ENCODE results near the gene DLGAP1.

The DLGAP1 gene

DNA sequence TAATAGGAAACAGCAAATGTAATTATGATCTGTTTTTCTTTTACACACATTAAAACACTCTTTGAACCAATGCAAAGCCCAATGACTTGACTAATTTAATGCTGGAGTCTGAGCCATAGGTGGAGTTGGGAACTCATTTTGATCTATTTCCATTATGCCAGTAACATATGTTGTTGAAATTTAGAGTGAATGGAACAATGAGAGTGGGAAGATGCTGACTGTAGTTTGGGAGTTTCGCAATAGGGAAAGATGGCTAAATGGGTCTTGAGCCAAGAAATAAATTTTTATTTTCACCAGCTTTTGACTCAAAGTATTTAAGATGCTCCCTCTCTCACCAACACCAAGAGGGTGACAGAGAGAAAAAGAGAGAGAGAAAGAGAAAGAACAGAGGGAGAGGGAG lies 246.7 kb downstream of the DLGAP1 start:
- ChIA-PET POLR2A (no interaction called here), CTCF (no interaction called here)
- no peak for DNase-seq (ENCODE audit: extremely low spot score)
- TF ChIP-seq SP1 (IDR thresholded peaks at IDR 0.05) (no peak), SUZ12 (IDR thresholded peaks at IDR 0.05) (no peak), TARDBP (IDR thresholded peaks at IDR 0.05) (no peak), ARNT (IDR thresholded peaks at IDR 0.05) (no peak), HDGF (IDR thresholded peaks at IDR 0.05; ENCODE audit: borderline replicate concordance) (no peak), LEF1 (IDR thresholded peaks at IDR 0.05; ENCODE audit: borderline replicate concordance) (no peak)

DNA sequence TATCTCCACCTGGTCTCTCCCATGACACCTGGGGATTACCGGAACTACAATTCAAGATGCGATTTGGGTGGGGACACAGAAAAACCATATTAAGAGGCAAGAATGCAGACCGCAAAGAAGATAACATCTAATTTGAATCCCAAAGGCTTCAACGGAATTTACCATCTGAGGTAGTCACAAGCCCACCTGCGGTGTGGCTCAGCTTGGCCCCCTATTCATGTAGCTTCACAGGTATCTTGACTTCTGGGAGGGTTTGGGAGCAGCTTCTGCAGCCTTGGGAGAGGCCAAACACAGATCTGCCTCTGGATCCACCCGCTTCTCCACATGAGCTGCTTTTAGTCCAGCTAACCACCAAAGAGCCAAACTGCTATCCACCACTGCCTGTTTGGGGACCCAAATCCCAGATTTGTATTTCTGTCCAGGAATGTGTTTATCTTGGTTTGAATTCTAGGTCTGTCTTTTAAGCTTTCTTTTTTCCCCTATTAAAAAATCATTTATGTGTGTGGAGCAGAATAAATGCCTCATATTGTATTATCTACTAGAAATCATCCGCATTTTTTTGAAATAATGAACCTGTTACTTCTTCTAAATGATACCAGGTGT lies 247.6 kb downstream of the DLGAP1 start:
- no peak for DNase-seq (ENCODE audit: extremely low spot score)
- CTCF ChIA-PET: no interaction called here
- TF ChIP-seq ZNF384 (IDR thresholded peaks at IDR 0.05) (no peak), FOXM1 (IDR thresholded peaks at IDR 0.05; ENCODE audit: borderline replicate concordance) (no peak), LEF1 (IDR thresholded peaks at IDR 0.05; ENCODE audit: borderline replicate concordance) (no peak), FOXA1 (IDR thresholded peaks at IDR 0.05) (no peak), FOXK2 (IDR thresholded peaks at IDR 0.05) (no peak), L3MBTL2 (conservative IDR thresholded peaks at IDR 0.05) (no peak), TARDBP (IDR thresholded peaks at IDR 0.05) (no peak), SP1 (IDR thresholded peaks at IDR 0.05) (no peak)
- TF ChIP-seq, protein P1, sequence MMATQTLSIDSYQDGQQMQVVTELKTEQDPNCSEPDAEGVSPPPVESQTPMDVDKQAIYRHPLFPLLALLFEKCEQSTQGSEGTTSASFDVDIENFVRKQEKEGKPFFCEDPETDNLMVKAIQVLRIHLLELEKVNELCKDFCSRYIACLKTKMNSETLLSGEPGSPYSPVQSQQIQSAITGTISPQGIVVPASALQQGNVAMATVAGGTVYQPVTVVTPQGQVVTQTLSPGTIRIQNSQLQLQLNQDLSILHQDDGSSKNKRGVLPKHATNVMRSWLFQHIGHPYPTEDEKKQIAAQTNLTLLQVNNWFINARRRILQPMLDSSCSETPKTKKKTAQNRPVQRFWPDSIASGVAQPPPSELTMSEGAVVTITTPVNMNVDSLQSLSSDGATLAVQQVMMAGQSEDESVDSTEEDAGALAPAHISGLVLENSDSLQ (IDR thresholded peaks at IDR 0.05): no peak
- POLR2A ChIA-PET: no interaction called here

DNA sequence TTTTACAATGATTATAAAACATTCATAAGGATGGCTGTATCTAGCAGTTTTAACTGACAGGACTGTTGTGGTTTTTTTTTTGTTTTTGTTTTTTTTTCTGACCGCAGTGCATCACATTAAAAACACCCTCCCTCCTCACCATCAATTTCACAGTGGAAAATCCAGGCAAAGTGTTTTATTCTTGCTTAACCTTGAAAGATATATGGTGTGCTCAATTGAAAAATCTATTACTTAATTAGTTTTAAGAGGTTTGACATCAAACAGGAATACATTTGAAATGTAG lies 250.7 kb downstream of the DLGAP1 start:
- POLR2A ChIA-PET: no interaction called here
- CTCF ChIA-PET: no interaction called here
- TF ChIP-seq HDGF (IDR thresholded peaks at IDR 0.05; ENCODE audit: borderline replicate concordance) (no peak), ZNF384 (IDR thresholded peaks at IDR 0.05) (no peak), ARNT (IDR thresholded peaks at IDR 0.05) (no peak), SUZ12 (IDR thresholded peaks at IDR 0.05) (no peak), SP1 (IDR thresholded peaks at IDR 0.05) (no peak), LEF1 (IDR thresholded peaks at IDR 0.05; ENCODE audit: borderline replicate concordance) (no peak), CTBP1 (IDR thresholded peaks at IDR 0.05; ENCODE audit: borderline replicate concordance) (no peak), ELF4 (IDR thresholded peaks at IDR 0.05) (no peak), L3MBTL2 (conservative IDR thresholded peaks at IDR 0.05) (no peak), FOXK2 (IDR thresholded peaks at IDR 0.05) (no peak), BHLHE40 (IDR thresholded peaks at IDR 0.05; ENCODE audit: borderline replicate concordance) (no peak), FOXA1 (IDR thresholded peaks at IDR 0.05) (no peak), TARDBP (IDR thresholded peaks at IDR 0.05) (no peak), NFRKB (IDR thresholded peaks at IDR 0.05) (no peak)
- TF ChIP-seq, protein P1 (IDR thresholded peaks at IDR 0.05): no peak
- DNase-seq (ENCODE audit: extremely low spot score): no peak

DNA sequence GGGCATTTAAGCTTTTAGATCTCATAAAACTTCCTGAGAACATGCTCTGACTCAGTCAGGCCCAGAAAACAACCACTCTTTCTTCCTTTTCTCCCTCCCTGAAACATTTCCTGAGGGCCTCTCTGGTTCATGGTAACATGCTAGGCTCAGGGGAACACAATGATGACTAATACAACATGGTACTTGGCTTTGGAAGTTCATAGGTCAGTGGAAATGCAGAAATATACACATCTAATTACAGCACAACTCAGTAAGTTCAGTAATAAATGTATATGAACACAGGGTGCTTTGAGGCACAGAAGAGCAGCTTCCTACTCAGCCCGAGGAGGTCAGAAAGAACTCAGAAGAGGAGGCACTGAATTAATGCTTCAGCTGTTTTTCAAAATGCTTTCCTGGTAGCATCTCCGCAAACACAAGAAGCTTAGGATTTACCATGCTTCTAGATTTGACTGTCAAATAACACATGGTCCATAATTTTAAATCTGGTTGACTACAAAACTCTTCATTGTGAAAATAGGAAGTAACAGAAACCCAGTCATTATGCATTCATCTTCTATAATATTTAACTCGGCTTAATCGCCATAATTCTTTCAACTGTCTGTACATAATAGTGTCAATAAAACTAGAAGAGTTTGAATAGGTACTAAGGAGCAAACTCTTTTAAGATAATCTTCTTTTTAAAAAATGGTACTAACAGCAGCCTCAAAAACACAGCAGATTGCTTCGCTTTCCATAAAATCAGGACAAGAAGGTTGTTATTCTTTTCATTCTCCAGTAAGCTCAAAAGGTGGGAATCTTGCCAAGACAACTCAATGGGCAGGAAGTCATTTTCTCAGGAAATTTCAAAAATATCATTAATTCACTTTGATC lies 251.3 kb downstream of the DLGAP1 start:
- ChIA-PET POLR2A (no interaction called here), CTCF (no interaction called here)
- TF ChIP-seq ELF4 (IDR thresholded peaks at IDR 0.05) (no peak), SP1 (IDR thresholded peaks at IDR 0.05) (no peak), FOXK2 (IDR thresholded peaks at IDR 0.05) (no peak), HDGF (IDR thresholded peaks at IDR 0.05; ENCODE audit: borderline replicate concordance) (no peak), ARNT (IDR thresholded peaks at IDR 0.05) (no peak), ZNF384 (IDR thresholded peaks at IDR 0.05) (no peak), NFRKB (IDR thresholded peaks at IDR 0.05) (no peak), SUZ12 (IDR thresholded peaks at IDR 0.05) (no peak), TARDBP (IDR thresholded peaks at IDR 0.05) (no peak), L3MBTL2 (conservative IDR thresholded peaks at IDR 0.05) (no peak), FOXM1 (IDR thresholded peaks at IDR 0.05; ENCODE audit: borderline replicate concordance) (no peak), BHLHE40 (IDR thresholded peaks at IDR 0.05; ENCODE audit: borderline replicate concordance) (no peak), LEF1 (IDR thresholded peaks at IDR 0.05; ENCODE audit: borderline replicate concordance) (no peak), CTBP1 (IDR thresholded peaks at IDR 0.05; ENCODE audit: borderline replicate concordance) (no peak), FOXA1 (IDR thresholded peaks at IDR 0.05) (no peak)
- TF ChIP-seq, protein P1 (IDR thresholded peaks at IDR 0.05): no peak
- DNase-seq (ENCODE audit: extremely low spot score): no peak

DNA sequence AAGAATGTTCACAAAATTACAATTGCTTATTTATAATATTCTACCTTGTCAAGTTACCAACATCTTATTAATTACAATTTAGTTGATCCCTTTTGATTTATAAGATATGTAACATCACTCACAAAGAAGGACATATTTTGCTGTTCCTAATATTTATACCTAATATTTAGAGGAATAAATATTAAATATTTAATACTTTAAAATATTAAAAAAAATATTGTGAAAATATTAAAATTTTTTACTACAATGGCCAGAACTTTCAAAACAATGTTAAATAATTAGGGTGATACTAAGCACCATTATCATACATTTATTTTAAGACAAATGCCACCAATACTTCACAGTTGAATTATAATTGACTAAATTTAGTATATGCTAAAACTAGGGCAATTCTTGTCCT lies 254.7 kb downstream of the DLGAP1 start:
- TF ChIP-seq LEF1 (IDR thresholded peaks at IDR 0.05; ENCODE audit: borderline replicate concordance) (no peak), FOXK2 (IDR thresholded peaks at IDR 0.05) (no peak), ZNF384 (IDR thresholded peaks at IDR 0.05) (no peak)
- POLR2A ChIA-PET: no interaction called here
- DNase-seq (ENCODE audit: extremely low spot score): no peak
- CTCF ChIA-PET: no interaction called here

DNA sequence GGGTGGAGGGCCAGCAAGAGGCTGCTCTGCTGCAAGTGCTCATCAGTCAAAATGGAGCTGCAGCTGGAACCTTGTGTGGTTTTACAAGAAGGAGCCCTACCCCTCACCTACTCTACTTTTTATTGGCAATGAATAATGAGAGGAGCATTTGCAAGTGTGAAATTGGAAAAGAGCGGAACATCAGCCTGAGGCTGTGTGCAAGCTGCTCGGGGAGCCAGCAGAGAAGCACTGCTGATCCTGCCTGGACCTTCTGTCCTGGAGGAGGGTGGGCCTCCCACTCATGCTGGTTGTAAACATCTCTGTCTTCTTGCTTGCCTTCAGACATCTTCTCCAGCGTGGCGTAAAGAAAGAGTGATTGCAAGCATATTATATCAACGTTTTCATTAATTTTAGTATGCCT lies 256.2 kb downstream of the DLGAP1 start:
- POLR2A ChIA-PET: no interaction called here
- TF ChIP-seq LEF1 (IDR thresholded peaks at IDR 0.05; ENCODE audit: borderline replicate concordance): no peak
- TF ChIP-seq SP1 (IDR thresholded peaks at IDR 0.05): no peak
- no peak for TF ChIP-seq BHLHE40 (IDR thresholded peaks at IDR 0.05; ENCODE audit: borderline replicate concordance)
- TF ChIP-seq, protein P1 (IDR thresholded peaks at IDR 0.05): no peak
- no peak for TF ChIP-seq HDGF (IDR thresholded peaks at IDR 0.05; ENCODE audit: borderline replicate concordance)
- no peak for TF ChIP-seq TARDBP (IDR thresholded peaks at IDR 0.05)
- no peak for TF ChIP-seq ZNF384 (IDR thresholded peaks at IDR 0.05)
- no peak for TF ChIP-seq CTBP1 (IDR thresholded peaks at IDR 0.05; ENCODE audit: borderline replicate concordance)
- no peak for TF ChIP-seq FOXK2 (IDR thresholded peaks at IDR 0.05)
- no peak for TF ChIP-seq ARNT (IDR thresholded peaks at IDR 0.05)
- TF ChIP-seq FOXA1 (IDR thresholded peaks at IDR 0.05): no peak
- TF ChIP-seq FOXM1 (IDR thresholded peaks at IDR 0.05; ENCODE audit: borderline replicate concordance): no peak
- no peak for DNase-seq (ENCODE audit: extremely low spot score)
- CTCF ChIA-PET: no interaction called here
